DMS79 (cell line): ENCODE results near the gene CDON.
A peak's percentile ranks its signal among the peaks of the same experiment; 100 is the strongest.

Source experiments
- DNase-seq: peaks from one replicate; lab custom pipeline; 2025; lab: John Stamatoyannopoulos, UW

CDON gene

GRCh38 chr11:126083829-126084607 lies 21.4 kb upstream of the CDON start:
- DNase-seq, result peak; percentile 96

- no peak for DNase-seq
Measured at GRCh38 chr11:126082251-126083109, 19.8 kb upstream of the CDON start.

DNA sequence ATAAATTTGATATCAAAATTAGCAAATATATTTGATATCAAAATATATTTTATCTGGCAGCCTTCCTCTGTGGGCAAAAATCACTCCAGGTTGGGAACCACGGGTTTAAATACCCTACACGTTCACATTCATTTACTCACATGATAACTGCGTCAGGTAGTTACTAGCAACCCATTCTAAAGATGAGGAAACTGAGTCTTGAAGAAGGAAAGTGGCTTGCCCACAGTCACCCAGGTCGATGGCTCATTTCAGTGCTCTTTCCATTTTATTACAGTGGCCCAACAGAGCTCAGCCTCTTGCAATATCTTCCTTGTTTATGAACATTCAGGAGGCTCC lies 19.2 kb upstream of the CDON start:
- no peak for DNase-seq

- peak; percentile 67 for DNase-seq
Measured at GRCh38 chr11:126080161-126080941, 17.7 kb upstream of the CDON start.

- DNase-seq, result peak; percentile 67
Measured at GRCh38 chr11:126079621-126080124, 17.0 kb upstream of the CDON start.

DNA sequence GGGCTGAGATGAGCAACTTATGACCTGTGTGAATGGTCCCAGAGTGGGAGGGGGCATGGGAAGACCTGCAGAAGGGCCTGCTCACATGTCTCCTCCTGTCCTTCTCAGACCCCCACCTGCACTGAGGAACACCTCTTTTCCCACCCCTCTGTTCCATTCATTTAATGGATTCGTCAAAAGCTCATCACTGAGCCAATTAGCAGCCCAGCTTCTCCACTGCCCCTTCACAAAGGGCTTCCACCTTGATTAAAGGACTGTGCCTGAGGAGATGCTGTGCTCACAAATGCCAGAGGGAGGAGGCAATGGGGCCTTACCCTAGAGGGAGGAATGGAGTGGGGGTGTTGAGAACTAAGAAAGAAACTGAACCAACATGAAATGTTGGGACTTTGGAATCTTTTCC lies 14.0 kb upstream of the CDON start:
- DNase-seq, result no peak

DNA sequence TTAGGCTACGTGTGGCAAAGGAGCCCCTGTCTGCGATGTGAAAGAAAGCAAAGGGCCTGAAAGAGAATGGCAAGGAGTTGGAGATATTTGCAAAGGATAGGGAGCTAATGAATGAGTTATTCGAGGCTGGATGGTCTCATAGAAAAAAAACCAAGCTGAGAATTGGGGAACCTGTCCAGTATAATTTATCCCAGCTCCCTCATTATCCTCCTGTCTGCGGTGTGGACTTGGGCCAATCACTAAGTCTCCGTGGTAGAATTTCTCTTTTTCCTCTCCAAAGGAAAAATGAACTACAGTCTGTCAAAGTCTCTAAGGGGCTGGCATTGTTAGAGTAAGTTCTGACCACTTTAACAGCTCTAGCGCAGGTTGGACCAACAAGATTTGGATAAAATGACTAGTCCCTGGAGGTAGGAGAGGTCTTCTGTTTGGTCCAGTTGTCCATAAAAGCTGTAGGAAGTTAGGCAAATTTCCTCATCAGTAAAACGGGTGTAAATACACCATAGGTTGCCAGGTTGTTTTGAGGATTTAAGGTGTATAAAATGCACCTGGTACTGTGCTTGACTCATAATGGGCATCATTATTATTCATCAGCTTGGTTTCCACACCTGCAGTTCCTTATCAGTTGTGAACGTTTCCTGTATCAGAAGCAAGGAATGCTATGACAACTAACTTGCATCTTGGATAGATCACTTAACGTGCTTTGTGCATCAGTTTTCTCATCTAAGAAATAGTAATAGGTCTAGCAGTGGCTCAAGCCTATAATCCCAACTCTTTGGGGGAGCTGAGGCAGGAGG lies 10.3 kb upstream of the CDON start:
- no peak for DNase-seq

- no peak for DNase-seq
Measured at GRCh38 chr11:126072141-126072741, 9.6 kb upstream of the CDON start.

DNA sequence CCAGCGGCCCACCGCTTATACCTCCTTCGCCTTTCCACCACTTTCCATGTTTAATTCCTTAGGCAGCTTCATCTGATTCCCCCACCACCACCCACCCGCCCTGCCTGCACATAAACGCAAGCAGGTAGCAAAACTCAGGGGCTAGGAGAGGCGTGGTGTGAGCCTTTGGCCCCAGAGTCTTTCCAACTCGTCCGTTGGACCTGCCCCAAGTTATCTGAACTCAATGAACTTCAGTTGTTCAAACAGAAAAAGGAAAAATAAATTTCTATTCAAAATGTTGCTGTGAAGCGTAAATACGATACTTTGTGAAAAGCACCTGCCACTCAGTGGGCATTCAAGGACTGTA lies 814 bp upstream of the CDON start:
- DNase-seq, result no peak

DNA sequence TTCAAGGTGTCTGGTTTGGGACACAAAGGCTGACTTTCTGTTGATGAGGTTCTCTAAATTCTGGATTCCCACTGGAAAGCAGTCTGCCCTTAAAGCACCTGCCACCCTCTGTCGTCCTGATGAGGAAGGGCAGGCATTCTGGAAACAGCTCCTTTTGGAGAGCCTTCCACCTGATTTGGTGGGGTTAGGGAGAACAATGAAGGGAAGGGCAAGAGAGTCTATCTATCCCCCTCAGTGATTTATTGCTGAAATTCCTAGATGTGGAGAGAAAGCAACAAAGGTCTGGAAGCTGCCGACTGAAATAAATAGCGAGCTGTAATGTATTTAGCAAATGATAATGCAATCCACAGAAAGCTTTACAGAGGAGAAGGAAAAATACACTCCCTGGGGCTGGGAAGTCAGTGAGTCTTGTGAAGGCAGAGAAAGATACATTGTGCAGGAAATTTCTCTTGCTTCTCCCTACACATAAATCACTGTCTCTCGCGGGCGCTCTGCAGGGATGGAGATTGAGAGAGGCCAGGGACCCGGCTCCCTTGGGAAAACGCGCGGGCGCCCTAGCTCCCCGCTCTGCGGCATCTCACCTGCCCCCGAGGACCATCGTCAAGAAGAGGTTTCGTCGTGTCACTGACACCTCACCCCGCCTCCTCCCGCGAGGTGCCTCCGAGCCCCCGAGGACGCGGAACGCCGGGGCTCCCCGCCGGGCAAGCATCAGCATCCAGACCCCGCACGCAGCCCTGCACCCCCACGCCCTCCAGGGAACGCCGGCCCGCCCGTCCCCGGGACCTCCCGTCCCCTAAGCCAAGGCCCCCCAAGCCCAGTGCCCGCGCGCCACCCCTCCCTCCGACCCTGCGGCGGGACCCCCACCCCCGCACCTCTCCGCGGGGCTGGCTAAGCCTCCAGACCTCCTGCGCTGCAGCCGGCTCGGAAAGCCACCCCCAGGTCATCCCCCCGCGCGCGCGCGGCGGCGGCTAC lies 673 bp downstream of the CDON start:
- DNase-seq, result peak; percentile 78

DNA sequence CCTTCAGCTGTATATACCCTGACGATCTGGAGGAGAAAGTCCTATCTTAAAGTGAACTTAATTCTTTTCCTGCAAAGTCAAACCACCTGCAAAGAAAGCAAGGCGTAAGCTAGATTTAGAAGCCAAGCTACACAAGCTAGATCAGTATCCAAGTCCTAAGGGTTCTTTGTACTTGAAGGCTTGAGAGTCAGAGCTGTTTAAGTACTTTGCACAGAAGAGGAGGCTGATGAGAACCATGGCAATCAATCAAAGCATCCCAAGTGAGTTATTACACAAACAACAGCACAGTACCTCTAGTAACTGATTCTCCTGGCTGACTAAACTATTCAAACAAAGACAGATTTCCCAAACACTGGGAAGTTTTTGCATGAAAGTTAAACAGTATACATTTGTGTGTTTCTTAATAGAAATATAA lies 1.9 kb downstream of the CDON start:
- DNase-seq, result peak; percentile 88

- DNase-seq, result peak; percentile 27
Measured at GRCh38 chr11:126059238-126059781, 3.4 kb downstream of the CDON start.

DNA sequence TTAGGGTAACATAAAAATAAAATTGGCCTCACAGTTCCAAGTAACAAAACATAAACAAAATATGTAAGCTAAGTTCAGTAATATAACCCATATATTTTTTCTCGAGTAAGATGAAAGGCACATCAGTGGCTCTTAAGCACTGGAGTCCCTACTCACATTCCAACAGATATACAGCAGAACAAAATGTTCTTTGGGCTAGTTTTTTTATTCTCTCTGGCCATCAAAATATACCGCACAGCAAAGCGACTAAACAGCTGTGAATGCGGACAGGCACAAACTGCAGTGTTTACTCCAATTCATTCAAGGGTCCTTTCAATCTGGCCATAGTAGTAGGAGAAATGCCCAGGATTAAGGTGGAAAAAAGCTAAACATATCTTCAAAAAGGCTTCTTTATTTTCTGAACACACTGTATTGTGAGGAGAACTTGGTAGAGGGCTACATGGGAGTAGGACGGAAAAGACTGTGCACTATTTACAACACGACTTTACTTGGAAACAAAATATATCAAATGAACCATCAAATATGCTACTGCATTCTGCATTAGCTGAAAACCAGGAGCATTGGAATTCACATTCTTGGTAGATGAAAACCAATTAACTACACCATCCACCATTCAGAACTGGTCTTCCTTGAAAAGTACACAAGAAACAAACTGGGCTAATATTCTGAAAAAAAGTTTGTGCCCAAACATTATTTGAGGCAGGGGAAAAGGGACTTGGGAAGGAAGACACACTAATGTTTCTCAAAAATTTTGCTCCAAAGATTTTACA lies 4.4 kb downstream of the CDON start:
- DNase-seq, result no peak

DNA sequence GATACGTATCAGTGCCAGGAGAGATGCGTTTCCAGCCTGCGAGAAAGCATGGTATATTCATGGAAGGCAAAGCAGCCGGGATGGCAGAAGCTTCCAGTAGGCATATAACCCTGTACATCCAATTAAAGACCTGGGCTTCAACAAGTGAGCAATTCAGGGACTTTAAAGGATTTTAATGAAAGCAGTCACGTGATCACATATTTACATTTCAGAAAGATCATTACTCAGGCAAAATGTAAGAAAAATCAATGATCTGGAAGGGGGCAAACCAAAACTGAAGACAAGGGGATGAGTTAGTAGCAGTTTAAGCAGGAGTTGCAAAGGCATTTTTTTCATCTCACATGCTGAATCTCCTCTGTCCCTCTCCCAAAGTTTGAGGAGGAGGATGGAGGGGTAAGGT lies 7.8 kb downstream of the CDON start:
- no peak for DNase-seq

GRCh38 chr11:126054408-126054807 lies 8.3 kb downstream of the CDON start:
- DNase-seq, result no peak

GRCh38 chr11:126053415-126054286 lies 9.0 kb downstream of the CDON start:
- DNase-seq, result no peak

DNA sequence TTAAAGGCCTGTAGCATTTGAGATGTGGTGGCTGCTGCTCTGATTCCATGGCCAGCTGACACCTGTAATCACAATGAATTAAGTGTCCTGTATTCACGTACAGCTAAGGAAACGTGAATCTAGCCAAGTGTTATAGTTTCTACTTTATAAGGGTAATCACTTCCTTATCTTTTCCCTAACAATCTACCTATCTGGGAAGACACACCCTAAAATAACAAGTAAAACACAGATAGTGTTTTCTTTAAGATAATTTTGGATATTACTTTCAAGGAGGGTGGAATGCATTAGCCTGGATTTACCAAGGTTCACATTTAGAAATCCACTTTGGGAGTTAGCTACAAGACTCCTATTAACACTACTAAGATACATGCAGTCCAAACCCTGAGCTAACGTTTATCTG lies 11.5 kb downstream of the CDON start:
- no peak for DNase-seq

GRCh38 chr11:126049159-126049558 lies 13.5 kb downstream of the CDON start:
- DNase-seq, result no peak
